Activated CD8-positive, alpha-beta memory T cell treated with anti-CD3 and anti-CD28 coated beads for 4 hours (primary cell): ENCODE data around the gene IFT88.

ENCODE experiments used
- DNase-seq, 2 donors: peaks; one replicate each; pipeline ENCODE4 v3.0.0-alpha.2; 2020; ENCODE audit warnings: low read depth in 2 of 2

Gene IFT88

GRCh38 chr13:20566468-20566897 lies 474 bp upstream of the IFT88 start:
- DNase-seq = no peak

DNA sequence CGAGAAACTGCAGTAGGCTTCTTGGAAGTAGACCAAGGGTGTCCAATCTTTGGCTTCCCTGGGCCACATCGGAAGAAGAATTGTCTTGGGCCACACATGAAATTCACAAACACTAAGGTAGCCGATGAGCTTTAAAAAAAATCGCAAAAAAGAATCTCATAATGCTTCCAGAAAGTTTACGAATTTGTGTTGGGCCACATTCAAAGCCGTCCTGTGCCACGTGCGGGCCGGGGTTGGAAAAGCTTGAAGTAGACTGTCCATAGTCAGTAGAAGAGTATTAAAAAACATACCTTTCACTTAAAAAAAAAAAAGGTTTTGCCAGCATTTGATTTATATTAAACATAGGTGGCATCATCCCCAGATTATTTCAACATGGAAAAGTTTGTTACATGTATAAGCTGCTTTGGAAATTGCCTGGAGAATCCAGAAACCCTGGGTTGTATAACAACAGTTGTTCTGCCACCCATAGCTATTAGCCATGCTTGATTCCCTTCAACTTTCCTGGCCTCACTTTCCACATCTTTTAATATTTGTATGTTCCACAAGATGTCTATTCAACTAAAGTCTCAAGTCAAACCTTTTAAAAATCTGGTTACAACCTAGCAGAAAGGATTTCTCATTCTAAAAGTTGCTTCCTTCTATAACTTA lies 1.0 kb downstream of the IFT88 start:
- no peak for DNase-seq

DNA sequence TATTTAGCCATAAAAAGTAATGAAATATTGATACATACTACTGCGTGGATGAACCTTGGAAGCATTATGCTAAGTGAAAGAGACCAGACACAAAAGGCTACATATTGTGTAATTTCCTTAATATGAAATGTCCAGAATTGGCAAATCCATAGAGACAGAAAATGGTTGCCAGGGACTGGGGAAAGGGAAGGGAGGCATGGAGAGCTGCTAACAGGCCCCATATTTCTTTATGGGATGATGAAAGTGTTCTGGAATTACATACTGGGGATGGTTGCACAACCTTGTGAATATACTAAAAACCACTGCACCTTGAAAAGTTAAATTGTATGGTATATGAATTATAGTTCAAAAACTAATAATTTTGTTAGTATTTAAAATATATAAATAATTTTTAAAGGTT lies 3.6 kb downstream of the IFT88 start:
- no peak for DNase-seq

DNA sequence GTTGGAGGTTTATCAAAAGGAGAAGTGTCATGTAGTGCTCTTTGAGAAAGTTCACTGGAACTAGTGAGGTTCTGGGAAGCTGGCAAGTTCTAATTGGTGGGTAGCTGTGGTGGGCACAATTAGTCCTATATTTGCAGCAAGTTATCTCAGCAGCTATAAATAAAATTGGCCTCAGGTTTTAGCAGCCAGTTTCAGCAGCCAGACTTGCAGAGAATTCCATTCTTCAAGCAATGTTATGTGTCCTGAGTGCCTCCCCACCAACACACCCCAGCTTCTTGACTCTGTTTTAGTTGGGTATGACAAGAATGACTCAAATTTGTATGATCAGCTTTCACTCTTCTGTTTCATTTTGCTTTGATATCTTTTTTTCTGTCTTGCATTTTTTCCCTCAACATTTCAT lies 4.7 kb downstream of the IFT88 start:
- DNase-seq = no peak

- no peak for DNase-seq
Observed at GRCh38 chr13:20573186-20573585, 6.2 kb downstream of the IFT88 start.

DNA sequence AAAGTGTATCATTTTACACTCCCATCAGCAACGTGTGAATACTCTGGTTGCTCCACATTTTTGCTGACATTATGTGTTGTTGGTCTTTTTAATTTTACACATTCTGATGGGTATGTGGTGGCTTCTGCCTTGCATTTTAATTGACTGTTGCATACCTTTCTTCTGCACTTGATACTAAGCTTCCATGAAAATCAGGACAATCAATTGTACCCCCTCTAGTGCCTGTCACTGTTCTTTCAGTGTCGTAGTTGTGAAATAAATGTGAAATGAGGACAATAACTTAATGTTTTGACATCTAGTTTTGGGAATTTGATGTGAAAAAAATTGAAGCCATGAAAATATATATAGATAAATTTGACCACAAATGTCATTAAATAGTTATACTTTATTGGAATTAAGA lies 6.7 kb downstream of the IFT88 start:
- DNase-seq = no peak

DNA sequence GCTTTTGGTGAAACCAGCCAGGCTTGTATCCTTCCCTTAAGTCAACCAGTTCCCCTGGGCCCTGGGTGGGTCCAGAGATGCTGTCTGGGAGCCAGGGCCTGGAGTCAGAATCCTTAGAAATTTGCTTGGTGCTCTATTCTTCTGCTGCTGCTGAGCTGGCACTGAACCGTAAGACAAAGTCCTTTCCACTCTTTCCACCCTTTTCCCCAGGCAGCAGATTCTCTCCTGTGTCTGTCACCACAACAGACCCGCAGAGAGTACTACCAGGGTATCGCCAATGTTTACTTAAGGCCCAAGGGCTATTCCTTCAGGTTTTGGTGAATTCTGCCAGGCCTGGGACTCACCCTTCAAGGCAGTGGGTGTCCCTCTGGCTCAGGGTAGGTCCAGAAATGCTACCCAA lies 12.2 kb downstream of the IFT88 start:
- DNase-seq = no peak

DNA sequence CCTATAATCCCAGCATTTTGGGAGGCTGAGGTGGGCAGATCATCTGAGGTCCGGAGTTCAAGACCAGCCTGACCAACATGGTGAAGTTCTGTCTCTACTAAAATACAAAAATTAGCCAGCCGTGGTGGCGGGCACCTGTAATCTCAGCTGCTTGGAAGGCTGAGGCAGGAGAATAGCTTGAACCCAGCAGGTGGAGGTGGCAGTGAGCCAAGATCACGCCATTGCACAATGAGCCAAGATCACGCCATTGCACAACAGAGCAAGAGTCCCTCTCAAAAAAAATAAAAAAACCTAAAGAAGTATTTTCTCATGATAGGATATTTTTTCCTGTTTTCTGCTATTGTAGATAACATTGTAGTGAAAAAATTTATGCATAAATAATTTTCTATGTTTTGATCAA lies 13.3 kb downstream of the IFT88 start:
- DNase-seq = no peak

- no peak for DNase-seq
Observed at GRCh38 chr13:20582026-20582425, 15.1 kb downstream of the IFT88 start.

GRCh38 chr13:20583803-20584293 lies 16.9 kb downstream of the IFT88 start:
- DNase-seq = no peak

DNA sequence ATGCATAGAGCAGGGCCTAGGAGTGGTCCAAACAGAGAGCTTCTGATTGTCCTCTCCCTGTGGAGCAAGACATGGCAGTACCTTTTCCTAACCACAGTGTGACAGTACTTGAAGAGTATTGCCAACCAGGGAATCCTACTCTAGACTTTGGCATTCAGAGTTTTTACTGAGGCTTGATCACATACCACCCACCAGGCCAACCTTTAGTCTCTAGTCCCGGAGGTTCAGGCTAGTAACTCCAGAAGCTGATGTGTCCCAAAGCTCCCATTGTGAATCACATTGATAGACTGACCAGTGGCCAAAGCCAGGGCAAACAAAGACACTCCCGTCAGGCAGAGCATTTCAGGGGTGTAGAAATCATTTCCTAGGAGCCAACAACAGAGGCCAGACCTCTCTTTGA lies 18.4 kb downstream of the IFT88 start:
- no peak for DNase-seq

- DNase-seq = no peak
Observed at GRCh38 chr13:20588529-20589110, 21.7 kb downstream of the IFT88 start.

GRCh38 chr13:20590561-20590960 lies 23.6 kb downstream of the IFT88 start:
- no peak for DNase-seq

DNA sequence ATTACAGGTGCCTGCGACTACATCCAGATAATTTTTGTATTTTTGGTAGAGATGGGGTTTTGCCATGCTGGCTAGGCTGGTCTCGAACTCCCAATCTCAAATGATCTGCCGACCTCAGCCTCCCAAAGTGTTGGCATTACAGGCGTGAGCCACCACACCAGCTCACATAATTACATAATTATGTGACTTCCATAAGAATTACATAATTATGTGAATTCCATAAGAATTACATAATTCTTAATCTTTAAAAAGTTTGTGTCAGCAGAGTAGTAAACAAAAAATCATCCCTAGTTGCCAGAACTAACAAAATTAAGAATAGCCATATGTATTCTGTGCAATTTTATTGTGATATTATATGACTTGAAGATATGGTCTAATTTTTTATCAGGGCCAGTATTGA lies 25.6 kb downstream of the IFT88 start:
- DNase-seq = no peak

DNA sequence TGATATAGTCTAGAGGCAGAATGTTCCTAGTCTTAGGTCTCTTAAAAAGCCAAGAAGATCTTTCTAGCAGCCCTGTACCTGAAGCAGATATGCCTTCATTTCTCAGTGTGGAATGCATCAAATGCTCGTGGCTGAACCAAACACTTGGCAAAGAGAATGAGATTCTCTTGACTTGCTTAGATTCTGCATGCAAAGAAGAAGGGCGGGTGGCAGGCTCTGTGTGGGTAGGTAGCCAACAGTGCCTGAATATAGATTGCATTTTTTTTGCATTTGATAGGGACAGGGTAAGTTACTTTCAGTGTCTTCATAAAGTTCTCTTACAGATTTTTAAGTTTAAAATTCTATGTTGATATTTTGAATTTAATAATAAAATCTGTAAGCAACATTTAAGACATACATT lies 27.3 kb downstream of the IFT88 start:
- DNase-seq = no peak

DNA sequence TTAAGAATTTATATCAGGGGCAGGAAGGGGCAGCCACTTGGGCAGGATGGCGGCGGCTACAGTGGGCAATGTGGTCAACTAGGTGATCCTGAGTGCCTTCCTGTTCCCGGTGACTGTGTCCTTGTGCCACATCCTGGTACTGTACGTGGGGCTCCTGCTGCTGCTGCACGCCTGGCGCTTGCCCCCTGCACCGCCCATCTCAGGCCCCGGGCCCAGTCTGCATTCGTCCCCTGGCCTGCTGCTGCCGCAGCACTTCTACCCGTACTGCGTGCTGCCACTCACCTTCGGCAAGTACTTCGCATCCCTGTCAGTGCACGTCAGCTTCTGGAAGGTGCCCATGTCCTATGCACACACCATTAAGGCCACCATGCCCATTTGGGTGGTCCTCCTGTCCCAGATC lies 40.1 kb downstream of the IFT88 start:
- no peak for DNase-seq

DNA sequence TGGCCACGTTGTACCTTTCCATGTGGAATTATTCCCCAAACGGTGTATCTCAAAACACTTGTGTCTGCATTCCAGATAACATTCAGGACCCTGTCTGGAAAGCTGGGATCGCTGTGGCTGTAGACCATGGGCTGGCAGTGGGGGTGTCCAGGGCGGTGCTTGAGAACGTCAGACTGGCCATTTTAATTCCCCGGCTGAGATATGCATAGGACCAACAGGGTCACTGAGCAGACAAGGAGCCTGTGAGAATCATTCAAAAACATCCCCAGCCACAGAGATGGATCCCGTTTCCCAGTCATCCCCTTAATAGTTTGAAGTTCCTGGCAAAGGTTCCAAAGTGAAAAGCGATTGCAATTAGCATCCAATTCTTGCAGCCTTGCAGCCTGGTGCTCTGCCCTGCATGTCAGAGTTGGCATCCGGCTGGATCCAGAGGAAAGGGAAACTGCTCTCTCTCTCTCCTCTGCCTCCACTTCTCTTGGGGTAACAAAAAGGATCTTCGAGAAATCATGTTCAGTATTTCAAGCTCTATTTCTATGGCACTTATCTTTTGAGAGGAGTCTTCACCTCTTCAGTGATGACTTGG lies 41.6 kb downstream of the IFT88 start:
- no peak for DNase-seq

- no peak for DNase-seq
Observed at GRCh38 chr13:20609145-20609544, 42.2 kb downstream of the IFT88 start.

- DNase-seq = no peak
Observed at GRCh38 chr13:20610006-20610405, 43.0 kb downstream of the IFT88 start.

- no peak for DNase-seq
Observed at GRCh38 chr13:20616059-20616797, 49.3 kb downstream of the IFT88 start.

- no peak for DNase-seq
Observed at GRCh38 chr13:20623000-20623399, 56.0 kb downstream of the IFT88 start.

GRCh38 chr13:20624213-20624612 lies 57.3 kb downstream of the IFT88 start:
- no peak for DNase-seq

DNA sequence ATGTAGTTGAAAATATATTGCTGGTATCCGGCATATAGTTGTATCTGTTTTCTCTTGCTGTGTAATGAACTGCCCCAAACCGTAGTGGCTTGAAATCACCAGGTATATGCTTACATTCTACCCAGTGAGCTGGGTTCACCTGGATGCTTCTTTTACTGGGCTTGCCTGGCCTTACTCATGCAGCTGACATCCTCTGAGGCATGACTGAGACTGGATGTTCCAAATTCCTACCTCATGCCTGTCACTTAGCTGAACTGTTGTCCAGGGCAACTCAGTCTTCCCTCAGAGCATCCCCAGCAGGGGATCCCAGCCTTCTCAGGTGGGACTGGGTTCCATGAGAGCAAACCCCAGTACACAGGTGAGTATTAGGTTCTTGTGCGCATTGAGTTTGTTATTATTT lies 66.8 kb downstream of the IFT88 start:
- no peak for DNase-seq
